Measurements from ENCODE around the gene FOXN3. TPM values are rescaled to one million over a fixed set of nuclear protein-coding genes. Genes with fewer than 3 reads are reported as not detected.

The FOXN3 gene
- total and polyA plus RNA-seq, 2 donors (not counting 3 experiments of a cell fraction or from before 2014, with no cell fraction given): 16.9 to 41.8 TPM

DNA sequence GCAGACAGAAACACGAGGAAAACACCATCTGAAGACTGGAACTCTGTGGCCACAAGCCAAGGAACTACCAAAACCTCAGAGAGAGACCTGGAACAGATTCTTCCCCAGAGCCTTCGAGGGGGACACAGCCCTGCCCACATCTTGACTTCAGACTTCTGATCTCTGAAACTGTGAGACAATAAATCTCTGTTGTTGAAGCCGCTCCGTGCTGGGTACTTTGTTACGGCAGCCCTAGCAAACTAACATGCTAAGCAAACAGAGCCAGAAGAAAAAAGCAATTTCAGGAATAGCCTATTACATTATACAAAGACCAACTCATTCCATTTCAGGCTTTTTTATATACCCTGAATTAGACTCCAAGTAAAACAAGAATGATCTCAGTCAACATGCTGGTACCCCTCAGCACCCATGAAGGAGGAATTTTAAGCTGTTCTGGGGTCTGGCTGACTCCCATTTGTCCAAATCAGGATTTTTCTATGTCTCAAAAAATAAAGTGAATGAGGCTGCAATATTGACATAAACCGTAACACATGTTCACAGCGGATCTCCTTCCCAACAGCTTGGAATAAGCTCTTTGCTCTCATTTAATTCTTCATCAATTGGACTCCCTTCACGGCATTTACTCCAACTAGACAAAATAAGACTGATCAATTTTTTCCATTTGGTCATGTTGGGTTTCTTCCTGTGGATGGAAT, 190.1 kb downstream of the FOXN3 start:
- H3K4me2 ChIP-seq (ENCODE audit: insufficient read depth, low read length): no peak overlapping the region
- H2AFZ ChIP-seq (ENCODE audit: low read depth, low read length): no peak overlapping the region
- no peaks in the 10 kb centered on the region for H3K79me2 ChIP-seq (ENCODE audit: control insufficient read depth, insufficient read depth, low read length)
- dilution Hi-C loops (cut with MboI; ENCODE audit: extremely low pct_ligation_motif_present, low sequenced_read_pairs): no loop called here
- H3K27ac ChIP-seq (ENCODE audit: insufficient read depth, low read depth, low read length): no peak overlapping the region
- H3K9me3 ChIP-seq (replicated peaks; ENCODE audit: control insufficient read depth, insufficient read depth, low read length): no peaks in the 10 kb centered on the region
- DNase-seq (ENCODE audit: low read depth, low spot score) (no peak), FAIRE-seq (no peak)
- no peaks in the 10 kb centered on the region for H3K9me1 ChIP-seq (replicated peaks; ENCODE audit: control insufficient read depth, extremely low read depth, insufficient read depth, low read length)
- ChIA-PET POLR2A (no interaction called here), CTCF (no interaction called here)
- H3K9ac ChIP-seq (replicated peaks; ENCODE audit: extremely low read depth, insufficient read depth, low read length): no peak overlapping the region
- BruUV-seq (replicated peaks): no TSS peak
- H3K4me3 ChIP-seq (replicated peaks in 1 of 3; ENCODE audit: insufficient read depth in 1 of 3, low read depth in 1 of 3, low read length in 3 of 3): no peak overlapping the region
- TF ChIP-seq JUN (IDR thresholded peaks at IDR 0.05; ENCODE audit: borderline replicate concordance, insufficient read depth, insufficient read length, low read depth) (no peak), EZH2 (IDR thresholded peaks at IDR 0.05; ENCODE audit: borderline replicate concordance, low read depth, low read length, severe bottlenecking) (no peak), FOS (IDR thresholded peaks at IDR 0.05; ENCODE audit: borderline replicate concordance, insufficient read depth, low read length) (no peak), MAX (IDR thresholded peaks at IDR 0.05; ENCODE audit: insufficient read depth, insufficient read length) (no peak), POLR2AphosphoS5 (IDR thresholded peaks at IDR 0.05; ENCODE audit: insufficient read depth, low read depth, low read length) (no peak), GATA2 (IDR thresholded peaks at IDR 0.05; ENCODE audit: insufficient read depth, insufficient read length, low read depth, low read length) (no peak), MYC (IDR thresholded peaks at IDR 0.05; ENCODE audit: low read depth, low read length) (no peak), POLR2A (IDR thresholded peaks at IDR 0.05; ENCODE audit: low read depth, low read length) (no peak)
- TF ChIP-seq, protein P1, sequence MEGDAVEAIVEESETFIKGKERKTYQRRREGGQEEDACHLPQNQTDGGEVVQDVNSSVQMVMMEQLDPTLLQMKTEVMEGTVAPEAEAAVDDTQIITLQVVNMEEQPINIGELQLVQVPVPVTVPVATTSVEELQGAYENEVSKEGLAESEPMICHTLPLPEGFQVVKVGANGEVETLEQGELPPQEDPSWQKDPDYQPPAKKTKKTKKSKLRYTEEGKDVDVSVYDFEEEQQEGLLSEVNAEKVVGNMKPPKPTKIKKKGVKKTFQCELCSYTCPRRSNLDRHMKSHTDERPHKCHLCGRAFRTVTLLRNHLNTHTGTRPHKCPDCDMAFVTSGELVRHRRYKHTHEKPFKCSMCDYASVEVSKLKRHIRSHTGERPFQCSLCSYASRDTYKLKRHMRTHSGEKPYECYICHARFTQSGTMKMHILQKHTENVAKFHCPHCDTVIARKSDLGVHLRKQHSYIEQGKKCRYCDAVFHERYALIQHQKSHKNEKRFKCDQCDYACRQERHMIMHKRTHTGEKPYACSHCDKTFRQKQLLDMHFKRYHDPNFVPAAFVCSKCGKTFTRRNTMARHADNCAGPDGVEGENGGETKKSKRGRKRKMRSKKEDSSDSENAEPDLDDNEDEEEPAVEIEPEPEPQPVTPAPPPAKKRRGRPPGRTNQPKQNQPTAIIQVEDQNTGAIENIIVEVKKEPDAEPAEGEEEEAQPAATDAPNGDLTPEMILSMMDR (IDR thresholded peaks at IDR 0.05; ENCODE audit: extremely low read depth in 1 of 2, insufficient read depth in 1 of 2, low read depth in 1 of 2, low read length in 2 of 2): no peak
- H3K36me3 ChIP-seq (ENCODE audit: control insufficient read depth in 2 of 2, extremely low read depth in 1 of 2, insufficient read depth in 2 of 2, low read length in 2 of 2): no peaks in the 10 kb centered on the region
- no peaks in the 10 kb centered on the region for H3K27me3 ChIP-seq (ENCODE audit: control insufficient read depth in 2 of 2, insufficient read depth in 2 of 2, low read length in 2 of 2)
- no peaks in the 10 kb centered on the region for H3K4me1 ChIP-seq (ENCODE audit: control insufficient read depth, extremely low read depth, insufficient read depth, low read length)
- intact Hi-C loops (cut with micrococcal nuclease): loop anchor here (10.0 kb wide), 1 partner anchor 182 kb away; no protein-coding TSS in a partner anchor
- H4K20me1 ChIP-seq (replicated peaks; ENCODE audit: control insufficient read depth, extremely low read depth, insufficient read depth, low read length): no peaks in the 10 kb centered on the region
